Stimulated activated naive CD8-positive, alpha-beta T cell treated with anti-CD3 and anti-CD28 coated beads, Interleukin-15, Interleukin-2, amounts not matched to agents 100 U/mL and 50 U/mL, for 24 hours (primary cell): ENCODE data around the gene RASA3.
"Not testable (repeated sequence)": the region's sequence is repeated elsewhere in the genome, so short reads cannot be mapped to it uniquely, and the experiment has no call there.

Experiments used
- ATAC-seq: fragments of 150-1000 bp; cut with Tn5 transposase; one replicate; pipeline ENCODE4 v1.10.0; 2021
- DNase-seq: peaks from one replicate; pipeline ENCODE4 v3.0.0; 2021

RASA3 gene, protein sequence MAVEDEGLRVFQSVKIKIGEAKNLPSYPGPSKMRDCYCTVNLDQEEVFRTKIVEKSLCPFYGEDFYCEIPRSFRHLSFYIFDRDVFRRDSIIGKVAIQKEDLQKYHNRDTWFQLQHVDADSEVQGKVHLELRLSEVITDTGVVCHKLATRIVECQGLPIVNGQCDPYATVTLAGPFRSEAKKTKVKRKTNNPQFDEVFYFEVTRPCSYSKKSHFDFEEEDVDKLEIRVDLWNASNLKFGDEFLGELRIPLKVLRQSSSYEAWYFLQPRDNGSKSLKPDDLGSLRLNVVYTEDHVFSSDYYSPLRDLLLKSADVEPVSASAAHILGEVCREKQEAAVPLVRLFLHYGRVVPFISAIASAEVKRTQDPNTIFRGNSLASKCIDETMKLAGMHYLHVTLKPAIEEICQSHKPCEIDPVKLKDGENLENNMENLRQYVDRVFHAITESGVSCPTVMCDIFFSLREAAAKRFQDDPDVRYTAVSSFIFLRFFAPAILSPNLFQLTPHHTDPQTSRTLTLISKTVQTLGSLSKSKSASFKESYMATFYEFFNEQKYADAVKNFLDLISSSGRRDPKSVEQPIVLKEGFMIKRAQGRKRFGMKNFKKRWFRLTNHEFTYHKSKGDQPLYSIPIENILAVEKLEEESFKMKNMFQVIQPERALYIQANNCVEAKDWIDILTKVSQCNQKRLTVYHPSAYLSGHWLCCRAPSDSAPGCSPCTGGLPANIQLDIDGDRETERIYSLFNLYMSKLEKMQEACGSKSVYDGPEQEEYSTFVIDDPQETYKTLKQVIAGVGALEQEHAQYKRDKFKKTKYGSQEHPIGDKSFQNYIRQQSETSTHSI

DNA sequence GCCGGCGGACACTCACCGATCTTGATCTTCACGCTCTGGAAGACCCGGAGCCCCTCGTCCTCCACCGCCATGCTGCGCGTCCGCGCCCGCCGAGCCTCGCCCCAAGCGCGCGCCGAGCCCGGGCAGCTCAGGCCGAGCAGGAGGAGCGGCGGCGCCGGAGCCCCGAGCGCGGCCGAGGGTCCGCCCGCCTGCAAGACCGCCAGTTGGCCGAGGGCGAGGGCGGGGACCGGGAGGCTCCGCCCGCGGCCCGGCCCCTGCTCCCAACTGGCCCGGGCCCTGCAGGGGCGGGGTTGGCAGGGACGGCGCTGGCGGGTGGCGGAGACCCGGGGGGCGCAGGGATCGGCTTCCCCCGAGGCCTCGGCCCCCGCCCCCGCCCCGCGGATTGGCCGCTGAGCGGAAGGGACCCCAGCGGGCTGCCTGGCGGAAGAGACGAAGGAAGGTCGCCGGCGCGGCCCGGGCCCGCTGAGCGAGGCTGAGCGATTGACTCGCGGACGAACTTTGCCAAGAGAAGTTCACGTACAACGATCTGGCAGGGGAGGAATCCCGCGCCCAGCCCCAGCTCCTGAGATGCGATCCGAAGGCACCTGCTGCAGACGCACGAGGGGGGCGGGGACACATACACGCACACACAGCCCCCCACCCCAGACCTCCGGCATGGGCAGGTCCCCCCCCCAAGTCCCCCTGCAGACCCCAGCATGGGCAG is at the start of gene RASA3:
Gene RASA3, minus strand, starts transcription at position 205 of the 703 bp plus-strand sequence. Its CDS starts 134 bp downstream, at position 71.
- peak; percentile 80 for DNase-seq
- ATAC-seq = peak; percentile 62

DNA sequence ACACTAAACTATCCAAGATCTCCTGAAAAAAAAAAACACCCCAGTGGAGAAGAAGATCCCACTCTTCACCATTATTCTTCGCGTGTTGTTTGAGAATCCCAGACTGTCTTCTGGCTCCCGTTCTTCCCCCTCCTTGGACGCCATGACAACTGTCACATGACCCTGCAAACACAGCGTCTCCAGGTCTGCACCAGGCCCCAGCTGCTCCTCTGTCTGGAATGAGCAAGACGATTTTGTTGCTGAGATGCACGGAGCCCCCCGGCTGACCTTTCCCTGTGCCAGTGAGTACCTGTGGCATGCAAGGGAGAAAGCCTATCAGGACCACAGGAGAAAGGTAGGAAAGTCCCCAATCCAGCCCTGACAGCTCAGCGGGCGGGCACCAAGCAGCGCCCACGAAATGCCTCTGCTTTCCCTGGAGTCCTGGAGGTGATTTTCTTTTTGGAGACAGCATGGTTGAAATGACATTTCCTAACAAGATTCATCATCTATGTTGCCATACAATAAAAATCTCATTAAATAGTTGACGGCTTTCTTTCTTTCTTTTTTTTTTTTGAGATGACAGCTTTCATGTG is 46.8 kb upstream of the RASA3 start, which contains the start of gene CFAP97D2:
Gene CFAP97D2, plus strand, starts transcription at position 171 of the 572 bp plus-strand sequence. Its CDS starts 74 bp downstream, at position 245.
- DNase-seq = no peak
- no peak for ATAC-seq

DNA sequence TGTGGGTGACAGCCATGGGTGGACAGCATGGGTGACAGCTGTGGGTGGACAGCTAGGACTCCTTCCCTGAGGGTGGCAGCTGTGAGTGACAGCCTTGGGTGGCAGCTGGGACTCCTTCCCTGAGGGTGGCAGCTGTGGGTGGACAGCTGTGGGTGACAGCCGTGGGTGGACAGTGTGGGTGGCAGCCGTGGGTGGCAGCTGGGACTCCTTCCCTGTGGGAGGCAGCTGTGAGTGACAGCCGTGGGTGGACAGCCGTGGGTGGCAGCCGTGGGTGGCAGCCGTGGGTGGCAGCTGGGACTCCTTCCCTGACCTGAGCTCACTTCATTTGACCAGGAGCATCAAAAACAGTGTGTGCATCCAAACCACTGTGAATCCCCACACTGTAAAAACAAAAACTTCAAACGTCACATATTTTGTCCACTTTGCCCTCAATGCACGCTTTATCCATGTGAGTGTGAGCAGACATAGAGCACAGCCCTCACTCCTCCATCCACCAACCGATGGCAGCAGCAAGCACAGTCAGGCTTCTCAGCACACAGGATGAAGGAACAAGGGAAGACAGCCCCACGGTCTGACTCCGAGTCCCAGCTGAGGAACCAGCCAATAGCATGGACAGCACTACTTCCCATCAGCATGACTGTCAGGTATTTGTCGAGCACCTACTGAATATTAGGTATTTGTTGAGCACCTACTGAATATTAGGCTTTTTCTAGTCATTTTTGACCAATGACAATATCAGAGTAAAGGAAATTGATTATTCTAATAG is 45.0 kb upstream of the RASA3 start:
- ATAC-seq = no peak
- DNase-seq = no peak

DNA sequence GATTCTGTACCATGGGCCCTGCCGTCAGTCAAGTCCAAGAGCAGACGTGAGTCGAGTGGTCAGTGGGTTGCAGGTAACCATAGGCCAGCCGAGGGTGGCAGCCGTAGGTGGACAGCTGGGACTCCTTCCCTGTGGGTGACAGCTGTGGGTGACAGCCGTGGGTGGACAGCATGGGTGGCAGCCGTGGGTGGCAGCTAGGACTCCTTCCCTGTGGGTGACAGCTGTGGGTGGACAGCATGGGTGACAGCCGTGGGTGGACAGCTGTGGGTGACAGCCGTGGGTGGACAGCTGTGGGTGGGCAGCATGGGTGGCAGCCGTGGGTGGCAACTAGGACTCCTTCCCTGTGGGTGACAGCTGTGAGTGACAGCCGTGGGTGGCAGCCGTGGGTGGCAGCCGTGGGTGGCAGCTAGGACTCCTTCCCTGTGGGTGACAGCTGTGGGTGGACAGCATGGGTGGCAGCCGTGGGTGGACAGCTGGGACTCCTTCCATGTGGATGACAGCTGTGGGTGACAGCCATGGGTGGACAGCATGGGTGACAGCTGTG is 44.0 kb upstream of the RASA3 start:
- DNase-seq, ATAC-seq: not testable (repeated sequence)

DNA sequence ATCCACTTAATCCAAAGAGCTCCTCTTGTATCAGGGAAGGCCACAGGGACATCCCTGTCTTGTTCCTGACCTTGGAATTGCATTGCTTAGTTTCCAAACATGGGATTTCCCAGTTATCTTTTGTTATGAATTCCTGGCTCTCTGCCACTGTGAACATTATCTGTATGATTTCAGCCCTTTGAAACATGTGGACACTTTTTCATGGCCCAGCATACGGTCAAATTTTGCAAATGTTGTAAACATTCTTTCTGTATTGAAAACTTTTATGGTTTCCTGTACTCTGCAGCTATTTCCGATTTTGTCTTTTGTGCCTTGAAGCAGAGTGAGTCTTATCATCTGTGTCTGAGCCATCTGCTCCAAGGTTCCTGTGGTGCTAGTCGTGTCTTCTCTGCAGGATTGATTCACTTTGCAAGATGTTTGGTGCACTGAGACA is 42.1 kb upstream of the RASA3 start:
- no peak for DNase-seq
- no peak for ATAC-seq

DNA sequence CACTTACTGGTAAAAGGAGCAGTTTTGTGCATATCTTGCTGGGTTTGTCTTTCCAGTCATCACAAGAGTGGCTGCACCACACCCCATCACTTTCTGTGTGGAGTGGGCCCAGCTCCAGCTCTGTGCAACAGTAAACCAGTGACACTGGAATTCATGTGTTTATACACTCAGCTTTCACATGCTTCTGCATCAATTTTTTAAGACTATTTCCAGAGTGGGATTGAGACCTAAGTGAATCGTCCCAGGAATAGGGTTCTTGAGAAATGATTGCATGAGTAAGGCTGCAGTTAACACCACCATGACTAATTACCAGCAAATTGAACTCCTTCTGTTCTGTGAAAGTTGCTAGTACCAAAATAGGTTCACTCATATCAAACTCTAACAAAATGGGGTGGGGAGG is 41.3 kb upstream of the RASA3 start:
- ATAC-seq (no peak), DNase-seq (no peak)

DNA sequence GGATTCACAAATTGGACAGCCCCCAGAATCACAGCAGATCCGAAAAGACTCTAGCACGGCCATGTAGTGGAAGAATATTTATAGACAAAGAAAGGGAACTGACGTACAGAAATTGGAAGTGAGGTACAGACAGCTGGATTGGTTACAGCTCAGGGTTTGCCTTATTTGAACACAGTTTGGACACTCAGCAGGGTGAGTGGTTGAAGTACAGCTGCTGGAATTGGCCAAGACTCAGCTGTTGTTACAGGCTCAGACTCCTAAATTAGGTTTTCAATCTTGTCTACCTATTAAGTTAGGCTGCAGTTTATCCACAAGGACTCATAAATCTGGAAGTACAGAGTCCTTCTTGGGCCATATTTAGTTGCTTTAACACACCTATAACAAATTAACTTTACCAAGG is 40.8 kb upstream of the RASA3 start:
- no peak for ATAC-seq
- no peak for DNase-seq

DNA sequence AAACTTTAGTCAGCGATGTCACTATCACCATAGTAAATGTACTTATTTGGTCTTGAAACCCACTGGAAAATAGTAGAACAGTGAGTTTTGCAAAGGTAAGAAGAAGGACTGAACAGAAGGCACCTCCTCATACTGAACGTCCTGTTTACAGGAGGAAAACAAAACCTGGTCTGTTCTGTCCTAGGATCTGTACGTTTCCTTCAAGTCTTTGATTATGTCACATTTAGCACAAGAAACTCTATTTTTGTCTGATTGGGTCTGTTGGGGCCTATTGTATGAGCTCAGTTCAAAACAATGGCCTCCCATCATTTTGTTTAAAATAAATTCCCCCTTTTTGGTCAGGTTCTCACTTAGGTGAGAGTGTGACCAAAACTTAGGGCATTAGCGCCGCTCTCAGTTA is 35.5 kb upstream of the RASA3 start:
- ATAC-seq (no peak), DNase-seq (no peak)

DNA sequence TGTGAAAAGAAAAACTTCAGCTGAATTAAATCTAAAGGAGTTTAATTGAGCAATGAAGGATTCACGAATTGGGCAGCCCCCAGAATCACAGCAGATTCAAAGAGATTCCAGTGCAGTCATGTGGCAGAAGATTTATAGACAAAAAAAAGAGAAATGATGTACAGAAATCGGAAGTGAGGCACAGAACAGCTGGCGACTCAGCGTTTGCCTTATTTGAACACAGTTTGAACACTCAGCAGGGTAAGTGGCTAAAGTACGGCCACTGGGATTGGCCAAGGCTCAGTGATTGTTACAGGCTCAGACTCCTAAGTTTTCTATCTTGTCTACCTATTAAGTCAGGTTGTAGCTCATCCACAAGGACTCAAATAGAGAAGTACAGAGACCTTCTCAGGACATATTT is 35.0 kb upstream of the RASA3 start:
- ATAC-seq (peak; percentile 36), DNase-seq (no peak)

DNA sequence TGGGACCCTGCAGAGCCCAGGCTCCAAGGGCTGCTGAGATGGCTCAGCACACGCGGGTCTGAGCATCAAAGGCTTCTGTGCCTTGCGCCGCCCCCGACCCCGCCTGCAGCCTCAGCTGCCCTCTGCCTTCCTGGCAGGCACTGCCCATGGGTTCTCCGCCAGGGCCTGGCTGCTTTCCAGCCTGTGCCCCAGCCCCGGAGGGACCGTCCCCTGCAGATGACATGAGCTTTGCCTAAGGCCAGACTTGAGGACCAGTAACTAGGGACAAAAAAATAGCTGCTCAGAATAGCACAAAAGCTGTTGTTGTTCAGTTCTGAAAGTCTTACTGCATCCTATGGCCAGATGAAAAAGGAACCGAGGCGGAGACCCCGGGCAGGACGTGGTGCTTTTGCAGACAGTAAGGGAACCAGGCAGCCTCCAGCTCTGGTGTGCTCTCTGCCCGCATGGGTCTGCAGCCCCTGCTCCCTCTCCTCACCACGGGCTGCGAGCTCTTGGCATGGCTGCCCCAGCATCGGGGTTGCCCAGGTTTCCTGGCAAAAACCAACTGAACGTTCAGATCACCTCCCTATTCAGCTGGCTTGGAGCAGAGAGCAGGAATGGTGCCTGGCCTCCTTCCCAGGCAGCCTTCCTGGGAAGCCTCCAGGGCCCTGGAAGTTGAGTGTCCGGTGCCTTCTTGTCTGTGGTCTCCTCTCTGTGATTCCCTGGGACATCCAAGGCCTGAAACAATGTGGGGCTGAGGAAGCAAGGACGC is 34.1 kb upstream of the RASA3 start:
- ATAC-seq (peak; percentile 59), DNase-seq (no peak)

DNA sequence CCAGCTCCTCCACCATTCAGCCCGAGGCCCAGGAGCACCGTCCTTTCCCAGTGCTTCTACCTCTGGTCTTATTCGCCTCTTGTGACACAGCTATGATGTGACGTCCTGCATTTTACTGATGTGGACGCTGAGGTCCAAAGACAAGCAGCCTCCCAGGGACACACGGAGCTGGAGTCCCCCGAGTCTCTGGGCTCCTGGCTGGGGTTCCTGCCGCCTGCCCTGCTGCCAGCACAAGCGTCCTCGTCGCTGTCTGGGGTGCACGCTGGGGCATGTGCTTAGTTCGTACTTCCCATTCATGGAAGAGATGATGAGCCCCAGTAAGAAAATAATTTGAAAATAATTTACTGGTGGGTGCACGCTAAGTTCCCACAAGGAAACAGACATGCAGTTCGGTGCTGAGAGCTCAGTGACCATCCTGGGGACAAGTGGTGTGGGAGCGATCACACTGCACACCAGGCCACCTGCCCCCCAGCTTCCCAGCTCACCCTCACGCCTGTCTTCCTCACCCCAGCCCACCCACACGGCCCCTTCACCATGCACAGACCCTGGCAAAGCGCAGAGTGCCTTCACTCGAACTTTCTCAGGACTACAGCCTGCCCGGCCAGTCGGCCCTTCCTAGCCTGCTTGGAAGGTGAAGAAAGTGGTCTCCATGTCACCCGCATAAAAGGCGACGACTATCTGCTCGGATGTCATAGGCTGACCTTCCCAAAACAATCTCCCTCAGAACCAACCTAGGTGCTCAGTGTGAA is 32.4 kb upstream of the RASA3 start:
- no peak for ATAC-seq

DNA sequence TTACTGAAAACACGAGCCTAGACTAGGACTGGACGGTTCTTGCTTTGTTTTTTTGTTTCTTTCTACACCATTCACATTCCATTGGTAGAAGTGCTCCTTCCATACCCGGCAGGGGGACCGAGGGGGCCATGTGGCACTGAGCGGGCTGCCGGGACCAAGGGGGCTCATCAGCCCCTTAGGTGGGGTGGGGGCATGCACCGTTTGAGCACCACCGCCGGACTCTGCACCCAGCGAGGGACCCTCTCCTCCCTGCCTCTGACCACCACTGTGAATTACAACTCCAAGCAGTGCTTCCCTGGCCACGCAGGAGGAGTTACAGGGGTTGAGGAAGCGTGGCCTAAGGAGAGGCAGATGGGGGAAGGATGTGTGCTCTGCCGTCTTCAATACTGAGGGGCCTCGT is 31.6 kb upstream of the RASA3 start:
- DNase-seq (no peak), ATAC-seq (no peak)

More for the DNA sequence above, 32.4 kb upstream of the RASA3 start:
- no peak for DNase-seq

DNA sequence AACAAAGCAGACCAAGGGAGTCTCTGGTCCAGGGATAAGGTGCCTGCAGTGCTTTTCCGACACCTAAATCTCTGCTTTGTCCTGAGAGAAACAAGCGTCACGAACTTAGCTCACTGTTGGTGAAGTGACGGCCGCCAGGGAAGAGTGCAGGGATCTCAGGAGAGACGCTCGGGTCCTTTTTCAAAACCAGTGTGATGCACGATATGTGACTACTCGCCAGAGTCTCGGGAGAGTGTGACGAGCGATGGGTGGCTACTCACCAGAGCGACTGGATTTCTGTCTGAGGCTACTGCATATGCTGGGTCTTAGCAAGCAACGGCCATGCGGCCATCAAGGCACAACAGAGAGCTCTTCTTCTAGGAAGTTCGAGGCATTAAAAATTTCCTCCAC is 30.1 kb upstream of the RASA3 start:
- DNase-seq (no peak), ATAC-seq (no peak)

DNA sequence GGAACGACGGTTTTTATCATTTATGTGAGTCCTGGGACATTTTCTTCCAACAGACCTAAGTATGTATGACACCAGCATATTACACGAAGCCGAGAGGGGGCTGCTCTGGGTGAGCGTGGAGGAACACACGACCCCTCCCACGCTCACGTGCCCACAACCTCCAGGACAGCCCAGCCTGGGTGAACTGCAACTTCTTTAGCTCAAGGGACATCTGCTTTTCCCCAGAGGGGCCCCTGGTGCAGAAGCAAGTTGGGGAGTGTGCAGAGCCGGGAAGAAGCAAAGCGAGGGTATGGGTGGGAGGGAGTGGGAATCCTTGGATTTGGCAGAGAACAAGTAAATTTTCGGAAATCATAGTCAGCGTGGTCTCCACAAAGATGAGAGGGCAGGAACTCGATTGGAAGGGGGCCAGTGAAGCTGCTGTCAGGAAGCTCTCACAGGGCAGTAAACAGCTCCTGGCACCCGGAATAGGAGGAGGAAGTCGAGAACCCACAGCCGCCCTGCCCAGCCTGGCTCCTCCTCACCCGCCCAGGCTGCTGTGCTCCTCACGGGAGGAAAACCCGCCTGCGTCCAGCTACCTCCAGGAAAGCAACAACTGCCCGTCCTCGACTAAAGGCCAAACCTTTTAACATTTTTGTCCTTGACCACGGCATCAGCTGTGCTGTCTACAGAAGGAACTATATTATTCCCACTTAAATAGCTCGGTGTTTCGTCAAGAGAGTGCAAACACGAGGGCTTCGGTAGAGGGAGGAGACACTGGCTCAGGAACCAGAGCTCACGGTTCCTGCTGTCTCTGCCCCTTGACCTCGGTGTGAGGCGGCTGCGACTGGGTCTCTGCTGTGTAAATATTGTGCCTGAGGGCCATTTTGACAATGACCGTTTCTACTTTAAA is 29.5 kb upstream of the RASA3 start:
- ATAC-seq = no peak
- no peak for DNase-seq

DNA sequence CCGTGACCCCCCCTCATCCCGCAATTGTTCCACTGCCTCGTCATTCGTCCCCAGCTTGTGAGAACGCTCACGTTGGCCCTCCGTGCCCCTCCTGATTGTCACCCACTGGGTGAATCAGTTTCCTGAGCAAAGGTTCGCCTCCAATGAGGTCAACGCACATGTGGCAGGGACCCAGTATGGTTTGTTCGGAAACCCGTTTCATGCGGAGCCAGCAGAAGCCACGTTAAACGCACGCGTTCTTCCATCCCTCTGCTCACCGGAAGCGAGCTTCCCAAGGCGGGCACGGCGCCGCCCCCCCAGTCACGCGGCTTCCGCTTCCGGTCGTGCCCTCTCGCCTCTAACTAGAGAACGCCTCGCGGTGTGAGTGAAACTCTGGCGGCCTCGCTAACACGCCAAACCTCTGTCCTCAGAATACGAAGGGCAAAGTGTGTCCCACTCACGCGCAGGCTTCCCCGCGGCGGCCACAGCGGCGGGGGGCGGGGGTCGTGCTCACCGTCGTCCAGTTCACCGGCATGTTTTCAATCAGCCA is 28.7 kb upstream of the RASA3 start:
- DNase-seq = no peak
- ATAC-seq = no peak

DNA sequence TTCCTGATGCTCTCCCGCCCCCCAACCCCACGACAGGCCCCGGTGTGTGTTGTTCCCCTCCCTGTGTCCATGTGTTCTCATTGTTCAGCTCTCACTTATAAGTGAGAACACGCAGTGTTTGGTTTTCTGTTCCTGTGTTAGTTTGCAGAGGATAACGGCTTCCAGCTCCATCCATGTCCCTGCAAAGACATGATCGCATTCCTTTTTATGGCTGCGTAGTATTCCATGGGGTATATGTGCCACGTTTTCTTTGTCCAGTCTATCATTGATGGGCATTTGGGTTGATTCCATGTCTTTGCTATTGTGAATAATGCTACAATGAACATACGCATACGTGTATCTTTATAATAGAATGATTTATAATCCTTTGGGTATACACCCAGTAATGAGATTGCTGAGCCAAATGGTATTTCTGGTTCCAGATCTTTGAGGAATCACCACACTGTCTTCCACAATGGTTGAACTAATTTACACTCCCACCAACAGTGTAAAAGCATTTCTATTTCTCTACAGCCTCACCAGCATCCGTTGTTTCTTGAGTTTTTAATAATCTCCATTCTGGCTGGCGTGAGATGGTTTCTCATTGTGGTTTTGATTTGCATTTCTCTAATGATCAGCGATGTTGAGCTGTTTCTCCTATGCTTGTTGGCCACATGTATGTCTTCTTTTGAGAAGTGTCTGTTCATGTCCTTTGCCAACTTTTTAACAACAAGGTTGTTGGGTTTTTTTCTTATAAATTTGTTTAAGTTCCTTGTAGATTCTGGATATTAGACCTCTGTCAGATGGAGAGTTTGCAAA is 26.6 kb upstream of the RASA3 start:
- DNase-seq, ATAC-seq: not testable (repeated sequence)

DNA sequence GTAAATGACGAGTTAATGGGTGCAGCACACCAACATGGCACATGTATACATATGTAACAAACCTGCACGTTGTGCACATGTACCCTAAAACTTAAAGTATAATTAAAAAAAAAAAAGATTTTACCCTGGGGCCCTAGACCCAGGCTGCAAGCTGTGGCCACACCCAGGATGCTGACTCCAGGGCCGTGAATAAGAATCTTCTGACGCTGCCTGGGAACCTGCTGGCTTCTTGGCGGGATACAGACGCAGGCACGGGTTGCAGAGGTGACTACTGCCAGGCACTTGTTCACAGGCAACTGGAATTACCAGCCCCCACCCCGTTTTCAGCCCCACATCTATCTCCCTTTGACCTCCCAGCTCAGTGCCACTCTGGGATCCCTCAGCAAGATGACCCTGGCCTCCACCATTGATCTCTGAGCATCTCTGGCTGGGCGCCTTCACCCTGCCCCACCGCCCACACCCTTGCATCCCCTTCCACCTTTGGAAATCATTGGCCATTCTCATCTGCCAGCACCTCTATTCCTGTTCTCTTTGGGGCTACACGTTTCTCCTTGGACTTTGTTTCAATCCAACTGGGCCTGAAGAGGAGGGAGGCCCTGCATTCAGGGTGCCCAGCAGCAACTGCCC is 25.6 kb upstream of the RASA3 start:
- ATAC-seq (no peak), DNase-seq (no peak)
